ENCODE results near the gene SIM2.

DNA sequence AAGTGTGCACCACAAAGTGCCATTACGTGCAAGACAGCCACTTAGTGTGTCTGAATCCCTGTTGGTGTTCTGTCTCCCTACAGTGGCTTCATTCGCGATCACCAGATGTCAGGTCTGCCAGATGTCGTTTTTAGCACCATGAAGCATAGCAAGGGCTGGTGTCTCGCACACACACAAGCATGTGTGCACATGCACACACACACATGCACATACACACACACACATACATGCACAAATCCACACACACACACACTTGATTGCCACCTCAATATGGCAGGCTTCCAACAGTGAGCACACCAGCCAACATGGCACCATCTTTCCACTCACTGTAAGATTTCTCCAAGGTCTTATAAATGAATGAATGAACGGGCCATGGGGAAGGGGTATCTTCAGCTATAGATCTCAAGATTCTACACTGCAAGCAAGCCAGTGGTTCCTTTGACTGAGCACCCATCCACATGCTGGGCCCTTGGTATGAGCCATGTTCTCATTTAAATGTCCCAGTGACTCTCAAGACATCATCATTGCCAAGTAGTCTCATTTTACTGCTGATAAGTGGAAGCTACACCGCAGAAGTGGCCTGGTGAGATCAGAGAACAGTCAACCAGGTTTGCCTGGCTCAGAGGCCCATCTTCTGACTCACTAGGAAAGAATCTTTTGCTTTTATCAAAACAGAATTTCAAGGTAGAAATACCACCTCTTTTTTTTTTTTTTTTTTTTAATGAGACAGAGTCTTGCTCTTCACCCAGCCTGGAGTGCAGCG lies 84.9 kb downstream of the SIM2 start:
- TF ChIP-seq POLR2AphosphoS5 (IDR thresholded peaks at IDR 0.05; ENCODE audit: borderline replicate concordance, low read depth, low read length) (no peak), EZH2 (IDR thresholded peaks at IDR 0.05) (no peak)

Measured in SK-N-MC (cell line).